GM23248 (cell line): Measurements from ENCODE around the gene TNFRSF11A. TPM values are rescaled to one million over a fixed set of nuclear protein-coding genes. Genes with fewer than 3 reads are reported as not detected.

Experiments used
- DNase-seq: peaks from one replicate; pipeline ENCODE4 v3.0.0-alpha.2; 2015
- H2AFZ ChIP-seq: fragments of 200-600 bp; sonication (generic); 2 replicates; pipeline ENCODE4 v1.6.1; 2016; ENCODE audit warnings: antibody characterized with exemption
- H3F3A ChIP-seq: fragments of 200-600 bp; sonication (generic); 2 replicates; pipeline ENCODE4 v1.6.1; 2016; ENCODE audit warnings: mild to moderate bottlenecking, antibody characterized with exemption, mixed run types; ENCODE audit not compliant: insufficient read depth
- H3K27ac ChIP-seq: fragments of 200-600 bp; sonication (generic); 2 replicates; pipeline ENCODE4 v1.5.1; 2016; ENCODE audit warnings: mild to moderate bottlenecking
- H3K27me3 ChIP-seq: fragments of 200-600 bp; sonication (generic); replicated peaks from 2 replicates; pipeline ENCODE4 v1.6.1; 2016; ENCODE audit warnings: mild to moderate bottlenecking; ENCODE audit not compliant: insufficient read depth
- H3K36me3 ChIP-seq: fragments of 200-600 bp; sonication (generic); 2 replicates; pipeline ENCODE4 v1.6.1; 2016; ENCODE audit warnings: low read depth, mild to moderate bottlenecking
- H3K4me1 ChIP-seq: fragments of 200-600 bp; sonication (generic); 2 replicates; pipeline ENCODE4 v1.6.1; 2016; ENCODE audit warnings: mild to moderate bottlenecking; ENCODE audit not compliant: insufficient read depth
- H3K4me2 ChIP-seq: fragments of 200-600 bp; sonication (generic); one replicate; pipeline ENCODE4 v1.6.1; 2016; ENCODE audit warnings: mild to moderate bottlenecking; ENCODE audit not compliant: unreplicated experiment
- H3K4me3 ChIP-seq: fragments of 200-600 bp; sonication (generic); 2 replicates; pipeline ENCODE4 v1.5.1; 2016; ENCODE audit warnings: mild to moderate bottlenecking
- H3K79me2 ChIP-seq: fragments of 200-600 bp; sonication (generic); 2 replicates; pipeline ENCODE4 v1.6.1; 2016; ENCODE audit warnings: mild to moderate bottlenecking; ENCODE audit not compliant: insufficient read depth
- H3K9ac ChIP-seq: fragments of 200-600 bp; sonication (generic); 2 replicates; pipeline ENCODE4 v1.6.1; 2016; ENCODE audit warnings: mild to moderate bottlenecking
- H3K9me2 ChIP-seq: fragments of 200-600 bp; sonication (generic); 2 replicates; pipeline ENCODE4 v1.6.1; 2016; ENCODE audit warnings: mixed run types, mild to moderate bottlenecking, moderate library complexity; ENCODE audit not compliant: insufficient read depth
- H3K9me3 ChIP-seq: fragments of 200-600 bp; sonication (generic); one replicate; pipeline ENCODE4 v1.6.1; 2017; ENCODE audit warnings: low read depth
- H4K20me1 ChIP-seq: fragments of 200-600 bp; sonication (generic); 2 replicates; pipeline ENCODE4 v1.6.0; 2016; ENCODE audit not compliant: insufficient read depth
- EZH2 ChIP-seq: fragments of 200-600 bp; sonication (generic); IDR thresholded peaks from 2 replicates; pipeline ENCODE4 v1.6.1; 2018; ENCODE audit warnings: antibody characterized with exemption, mild to moderate bottlenecking; ENCODE audit not compliant: insufficient read depth, poor library complexity, severe bottlenecking
- EZH2phosphoT487 ChIP-seq: fragments of 200-600 bp; sonication (generic); IDR thresholded peaks from 2 replicates; pipeline ENCODE4 v1.6.1; 2018; ENCODE audit warnings: antibody characterized with exemption, moderate library complexity, mild to moderate bottlenecking, low read depth; ENCODE audit not compliant: insufficient read depth
- WGBS, 2 experiments: methylation state at CpG; one replicate each; pipeline ENCODE4 v1.1.6; 2015 to 2017; ENCODE audit warnings: low lambda C conversion rate in 2 of 2, low coverage in 1 of 2; ENCODE audit errors: missing lambda C conversion rate in 2 of 2; 5-methylcytosine and 5-hydroxymethylcytosine counted together
- in situ Hi-C: fragments of 300-500 bp; cut with MboI; formaldehyde crosslinking; loops from 2 replicates; pipeline ENCODE4 v1.15.0; 2020
- polyA plus RNA-seq: library from polyadenylated mRNA; unstranded; fragments of >200 nt; fragmentation: Nextera tagmentation; extraction: Ambion mirVana; gene quantifications from 2 replicates; pipeline ENCODE4 v1.2.1, GENCODE V29; 2016
- total RNA-seq: library from RNA; depleted of rRNA; stranded (reverse); fragments of >200 nt; shearing (Covaris generic); gene quantifications from 2 replicates; pipeline ENCODE4 v1.2.3, GENCODE V29; 2014

The TNFRSF11A gene
- total and polyA plus RNA-seq, 2 experiments from 2014 or later: 0.09 to 0.22 TPM

DNA sequence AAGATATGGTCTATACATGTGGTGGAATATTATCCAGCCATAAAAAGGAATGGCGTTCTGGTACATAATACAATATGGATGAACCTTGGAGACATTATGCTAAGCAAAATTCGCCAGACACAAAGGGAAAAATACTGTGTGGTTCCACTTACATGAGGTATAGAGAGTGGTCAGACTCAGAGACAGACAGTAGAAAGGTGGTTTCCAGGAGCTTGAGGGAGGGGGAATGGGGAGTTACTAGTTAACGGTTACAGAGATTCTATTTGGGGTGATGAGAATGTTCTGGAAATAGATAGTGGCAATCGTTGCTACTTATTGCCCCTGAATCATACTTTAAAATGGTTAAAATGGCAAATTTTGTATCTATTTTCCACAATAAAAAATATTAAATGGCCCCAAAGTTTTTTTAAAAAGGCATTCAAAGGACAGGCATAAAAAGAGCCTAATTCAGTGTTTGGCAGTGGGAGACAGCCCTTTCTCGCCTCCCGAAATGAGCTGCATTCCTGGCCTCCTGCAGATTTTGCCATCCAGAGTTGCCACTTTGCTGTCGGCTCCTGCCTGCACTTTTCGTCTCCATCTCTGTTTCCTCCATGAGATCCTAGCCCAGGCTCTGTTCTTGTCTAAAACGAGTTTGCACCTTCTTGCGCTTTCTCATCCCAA, 13.5 kb downstream of the TNFRSF11A start:
- in situ Hi-C loops: no loop called here
- Histone ChIP-seq H3K27me3 (0 out of 2 replicates have a peak, but pooled peaks cover 4% of the 10 kb centered on the region), H3K79me2 (no peaks in the 10 kb centered on the region), H3K27ac (no peak overlapping the region), H2AFZ (no peak overlapping the region), H3K4me1 (peaks cover 11% of the 10 kb centered on the region), H4K20me1 (no peaks in the 10 kb centered on the region), H3K9me3 (no peaks in the 10 kb centered on the region), H3F3A (no peaks in the 10 kb centered on the region; the same call in 1 of the 2 replicates), H3K36me3 (no peaks in the 10 kb centered on the region), H3K4me3 (no peak overlapping the region), H3K9ac (no peak overlapping the region), H3K9me2 (no peaks in the 10 kb centered on the region), H3K4me2 (no peak overlapping the region)
- TF ChIP-seq EZH2 (no peak), EZH2phosphoT487 (no peak)
- DNase-seq: no peak
- WGBS, 2 experiments: 49 to 55% methylated on average over 10 of the region's 10 CpGs

DNA sequence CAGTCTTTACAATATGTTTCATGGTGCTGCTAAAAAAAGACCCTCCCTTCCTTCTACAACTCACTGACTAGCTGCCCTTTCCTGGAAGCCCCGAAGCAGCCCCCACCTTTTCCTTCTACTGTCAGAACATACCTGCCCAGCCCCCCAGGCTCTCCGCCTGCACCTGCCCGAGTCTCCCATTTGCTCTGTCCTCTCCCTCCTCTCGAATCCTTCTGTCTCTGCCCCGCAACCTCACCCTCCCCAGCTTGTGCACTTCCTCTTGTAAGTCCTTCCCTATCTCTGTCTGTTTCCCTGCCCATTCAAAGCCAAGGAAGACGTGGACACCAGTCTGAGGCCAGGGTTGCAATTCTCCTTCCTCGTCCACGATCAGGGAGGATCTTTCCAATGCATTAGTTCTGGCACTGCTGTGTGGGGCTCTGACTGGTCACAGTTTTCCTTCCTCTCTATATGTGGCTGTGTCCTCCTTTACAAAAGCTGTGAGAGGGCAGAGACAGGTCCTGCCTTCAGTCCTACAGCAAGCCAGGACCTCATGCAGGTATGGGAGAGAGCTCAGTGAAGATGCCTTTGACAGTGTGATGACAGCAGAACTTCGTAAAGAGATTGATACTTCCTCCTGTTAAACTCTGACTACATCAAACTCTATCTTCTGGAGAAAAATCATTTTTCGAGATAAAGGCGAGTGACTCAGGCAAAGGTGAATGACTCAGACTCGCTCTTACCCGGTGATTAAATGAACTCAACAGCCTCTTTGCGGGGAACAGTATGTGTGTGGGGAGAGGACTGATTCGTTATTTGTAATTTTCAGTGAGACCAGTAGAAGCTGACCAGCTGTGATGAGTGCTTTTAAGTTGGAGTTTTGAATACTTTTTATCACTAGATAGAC, 14.2 kb downstream of the TNFRSF11A start:
- 0 out of 2 replicates have a peak, but pooled peaks cover 10% of the 10 kb centered on the region for H3K27me3 ChIP-seq
- H3K9me2 ChIP-seq: no peaks in the 10 kb centered on the region
- H3K27ac ChIP-seq: no peak overlapping the region
- no peaks in the 10 kb centered on the region for H4K20me1 ChIP-seq
- WGBS, 2 experiments: 28 to 31% methylated on average over 15 of the region's 15 CpGs
- H3K9ac ChIP-seq: no peak overlapping the region
- peak; percentile 85 for DNase-seq
- H3K9me3 ChIP-seq: no peaks in the 10 kb centered on the region
- no peak for TF ChIP-seq EZH2
- TF ChIP-seq EZH2phosphoT487: no peak
- H3K4me1 ChIP-seq: peaks cover 11% of the 10 kb centered on the region
- in situ Hi-C loops: no loop called here
- no peak overlapping the region for H3K4me3 ChIP-seq
- H3K36me3 ChIP-seq: no peaks in the 10 kb centered on the region
- H3K4me2 ChIP-seq: peak overlapping the region; percentile 23
- no peak overlapping the region for H2AFZ ChIP-seq
- no peaks in the 10 kb centered on the region; the same call in 1 of the 2 replicates for H3F3A ChIP-seq
- no peaks in the 10 kb centered on the region for H3K79me2 ChIP-seq

DNA sequence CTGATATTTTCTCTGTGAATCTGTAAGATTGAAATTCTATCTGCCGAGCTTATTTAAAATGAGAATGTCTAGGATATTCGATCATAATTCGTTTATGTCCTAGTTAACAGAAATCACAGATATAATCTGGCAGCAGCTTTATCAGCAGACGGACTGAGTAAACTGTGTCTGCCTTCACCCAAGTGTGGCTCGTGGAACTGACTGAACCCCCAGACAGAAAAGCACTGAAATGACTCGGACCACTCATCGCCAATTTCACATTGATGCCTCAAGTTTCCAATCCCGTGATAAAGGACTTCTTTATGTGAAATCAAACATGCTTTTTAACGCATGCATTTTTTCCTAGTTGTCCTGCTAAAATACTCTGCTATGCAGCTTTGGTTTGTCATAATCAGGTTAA, 15.9 kb downstream of the TNFRSF11A start:
- no peak for DNase-seq
- H3K9me2 ChIP-seq: no peaks in the 10 kb centered on the region
- TF ChIP-seq EZH2phosphoT487 (no peak), EZH2 (no peak)
- 0 out of 2 replicates have a peak, but pooled peaks cover 10% of the 10 kb centered on the region for H3K27me3 ChIP-seq
- H3K4me3 ChIP-seq: no peak overlapping the region
- H4K20me1 ChIP-seq: no peaks in the 10 kb centered on the region
- no peak overlapping the region for H3K4me2 ChIP-seq
- no peaks in the 10 kb centered on the region for H3K36me3 ChIP-seq
- no peaks in the 10 kb centered on the region; the same call in 1 of the 2 replicates for H3F3A ChIP-seq
- in situ Hi-C loops: no loop called here
- WGBS, 2 experiments: 92% methylated on average over 9 of the region's 9 CpGs
- H3K9ac ChIP-seq: no peak overlapping the region
- peaks cover 11% of the 10 kb centered on the region for H3K4me1 ChIP-seq
- H3K27ac ChIP-seq: no peak overlapping the region
- H2AFZ ChIP-seq: no peak overlapping the region
- H3K79me2 ChIP-seq: no peaks in the 10 kb centered on the region
- no peaks in the 10 kb centered on the region for H3K9me3 ChIP-seq

DNA sequence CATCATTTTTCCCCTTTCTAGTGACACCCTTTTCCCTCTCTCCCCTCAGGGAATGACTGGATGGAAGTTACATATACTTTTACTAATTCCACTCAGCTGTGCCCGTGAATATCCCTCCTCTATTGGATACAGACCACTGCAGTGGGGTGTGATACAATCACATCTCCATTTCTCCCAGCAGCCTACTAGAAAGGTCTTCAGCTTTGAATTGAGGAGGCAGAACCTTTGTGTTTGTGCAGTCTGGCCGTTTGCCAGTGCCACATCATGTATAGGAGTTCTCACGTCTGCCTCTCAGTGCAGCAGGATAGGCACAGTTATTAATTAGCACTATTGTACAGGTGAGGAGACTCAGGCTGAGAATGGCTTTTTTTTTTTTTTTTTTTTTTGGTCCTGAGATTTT, 16.4 kb downstream of the TNFRSF11A start:
- WGBS, 2 experiments: 65% methylated on average over 3 of the region's 3 CpGs
- no peaks in the 10 kb centered on the region for H3K9me3 ChIP-seq
- in situ Hi-C loops: no loop called here

More for the DNA sequence above, 16.4 kb downstream of the TNFRSF11A start:
- no peaks in the 10 kb centered on the region for H3K36me3 ChIP-seq
- TF ChIP-seq EZH2phosphoT487: no peak
- no peak for TF ChIP-seq EZH2
- 0 out of 2 replicates have a peak, but pooled peaks cover 10% of the 10 kb centered on the region for H3K27me3 ChIP-seq
- H3K9me2 ChIP-seq: no peaks in the 10 kb centered on the region
- H3F3A ChIP-seq: no peaks in the 10 kb centered on the region; the same call in 1 of the 2 replicates
- H3K4me3 ChIP-seq: no peak overlapping the region
- H4K20me1 ChIP-seq: no peaks in the 10 kb centered on the region
- no peak for DNase-seq
- no peak overlapping the region for H3K9ac ChIP-seq
- peaks cover 11% of the 10 kb centered on the region for H3K4me1 ChIP-seq
- H3K79me2 ChIP-seq: no peaks in the 10 kb centered on the region
- H3K4me2 ChIP-seq: no peak overlapping the region
- H2AFZ ChIP-seq: no peak overlapping the region
- H3K27ac ChIP-seq: no peak overlapping the region
